Measurements from ENCODE around the gene KIF26B. TPM values are rescaled to one million over a fixed set of nuclear protein-coding genes. Genes with fewer than 3 reads are reported as not detected.

KIF26B gene
- total RNA-seq, 3 donors from 2014 or later, result 0.14 to 3.2 (median 0.39) TPM

GRCh38 chr1:245246433-245246832 lies 91.6 kb downstream of the KIF26B start:
- intact Hi-C loops (cut with DNase I, micrococcal nuclease), result no loop called here
- Histone ChIP-seq H3K36me3 (ENCODE audit: low read depth) (no peaks in the 10 kb centered on the region), H3K4me3 (no peak overlapping the region), H3K4me1 (ENCODE audit: low read depth) (no peaks in the 10 kb centered on the region), H3K9me3 (no peaks in the 10 kb centered on the region)
- DNase-seq (no peak), ATAC-seq (no peak)
- TF ChIP-seq CTCF (IDR thresholded peaks at IDR 0.05), result no peak

- intact Hi-C loops (cut with DNase I, micrococcal nuclease), result no loop called here
- DNase-seq (no peak), ATAC-seq (no peak)
- no peaks in the 10 kb centered on the region for H3K4me1 ChIP-seq (ENCODE audit: low read depth)
- no peaks in the 10 kb centered on the region for H3K9me3 ChIP-seq
- H3K36me3 ChIP-seq (ENCODE audit: low read depth), result no peaks in the 10 kb centered on the region
- H3K4me3 ChIP-seq, result no peak overlapping the region
- TF ChIP-seq CTCF (IDR thresholded peaks at IDR 0.05), result no peak
These were observed 92.6 kb downstream of the KIF26B start for GRCh38 chr1:245247356-245247755.

GRCh38 chr1:245247801-245248200 lies 93.0 kb downstream of the KIF26B start:
- H3K4me1 ChIP-seq (ENCODE audit: low read depth), result no peaks in the 10 kb centered on the region
- intact Hi-C loops (cut with DNase I, micrococcal nuclease), result no loop called here
- H3K4me3 ChIP-seq, result no peak overlapping the region
- DNase-seq, result no peak
- no peaks in the 10 kb centered on the region for H3K9me3 ChIP-seq
- no peaks in the 10 kb centered on the region for H3K36me3 ChIP-seq (ENCODE audit: low read depth)
- ATAC-seq, result no peak
- no peak for TF ChIP-seq CTCF (IDR thresholded peaks at IDR 0.05)

GRCh38 chr1:245248231-245248731 lies 93.5 kb downstream of the KIF26B start:
- peak; percentile 56 for ATAC-seq
- no peak for DNase-seq
- TF ChIP-seq CTCF (IDR thresholded peaks at IDR 0.05), result no peak
- intact Hi-C loops (cut with DNase I, micrococcal nuclease), result no loop called here
- Histone ChIP-seq H3K9me3 (no peaks in the 10 kb centered on the region), H3K36me3 (ENCODE audit: low read depth) (no peaks in the 10 kb centered on the region), H3K4me1 (ENCODE audit: low read depth) (no peaks in the 10 kb centered on the region), H3K4me3 (no peak overlapping the region)

GRCh38 chr1:245255783-245256182 lies 101.0 kb downstream of the KIF26B start:
- intact Hi-C loops (cut with DNase I, micrococcal nuclease), result no loop called here
- TF ChIP-seq CTCF (IDR thresholded peaks at IDR 0.05), result no peak
- peak; percentile 52 for ATAC-seq
- no peaks in the 10 kb centered on the region for H3K36me3 ChIP-seq (ENCODE audit: low read depth)
- no peak overlapping the region for H3K4me3 ChIP-seq
- H3K9me3 ChIP-seq, result no peaks in the 10 kb centered on the region
- H3K4me1 ChIP-seq (ENCODE audit: low read depth), result peaks cover 7% of the 10 kb centered on the region
- DNase-seq, result no peak

- intact Hi-C loops (cut with DNase I, micrococcal nuclease), result no loop called here
- H3K4me3 ChIP-seq, result no peak overlapping the region
- no peaks in the 10 kb centered on the region for H3K36me3 ChIP-seq (ENCODE audit: low read depth)
- peaks cover 7% of the 10 kb centered on the region for H3K4me1 ChIP-seq (ENCODE audit: low read depth)
- DNase-seq (no peak), ATAC-seq (no peak)
- no peaks in the 10 kb centered on the region for H3K9me3 ChIP-seq
- TF ChIP-seq CTCF (IDR thresholded peaks at IDR 0.05), result no peak
These were observed 101.7 kb downstream of the KIF26B start for GRCh38 chr1:245256528-245256927.
